ENCODE measurements around the gene KRT34. TPM values are rescaled to one million over a fixed set of nuclear protein-coding genes. Genes with fewer than 3 reads are reported as not detected.

The KRT34 gene
- total and polyA plus RNA-seq, 7 donors = not detected

DNA sequence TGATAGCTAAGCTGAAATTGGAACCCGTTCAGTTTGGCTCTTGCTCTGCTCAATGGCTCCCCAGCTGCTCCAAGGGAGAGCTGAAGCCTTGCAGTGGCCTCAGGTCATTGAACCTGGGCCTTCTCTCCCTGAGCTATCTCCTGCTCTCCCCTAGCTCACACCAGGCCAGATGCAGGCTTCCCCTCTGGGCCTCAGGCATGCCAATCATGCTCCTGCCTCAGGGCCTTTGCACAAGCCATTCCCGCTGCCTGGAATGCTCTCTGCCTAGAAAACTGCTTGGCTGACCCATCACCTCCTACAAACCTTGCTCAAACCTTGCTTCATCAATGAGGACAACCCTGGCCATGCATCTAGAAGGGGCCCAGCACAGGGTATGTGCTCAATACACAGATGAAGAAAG lies 49.9 kb downstream of the KRT34 start:
- DNase-seq = no peak
- Histone ChIP-seq H3K9me3 (no peaks in the 10 kb centered on the region), H3K36me3 (no peaks in the 10 kb centered on the region), H3K4me1 (no peaks in the 10 kb centered on the region), H3K27ac (no peak overlapping the region), H3K27me3 (no peaks in the 10 kb centered on the region), H3K4me3 (no peak overlapping the region)
- intact Hi-C loops (cut with DNase I) = no loop called here
- WGBS, 2 donors = 75 to 88% methylated on average over 2 of the region's 2 CpGs
- TF ChIP-seq EP300 (IDR thresholded peaks at IDR 0.05) (no peak), POLR2AphosphoS5 (IDR thresholded peaks at IDR 0.05) (no peak), POLR2A (IDR thresholded peaks at IDR 0.05) (no peak)
- TF ChIP-seq, protein P1, sequence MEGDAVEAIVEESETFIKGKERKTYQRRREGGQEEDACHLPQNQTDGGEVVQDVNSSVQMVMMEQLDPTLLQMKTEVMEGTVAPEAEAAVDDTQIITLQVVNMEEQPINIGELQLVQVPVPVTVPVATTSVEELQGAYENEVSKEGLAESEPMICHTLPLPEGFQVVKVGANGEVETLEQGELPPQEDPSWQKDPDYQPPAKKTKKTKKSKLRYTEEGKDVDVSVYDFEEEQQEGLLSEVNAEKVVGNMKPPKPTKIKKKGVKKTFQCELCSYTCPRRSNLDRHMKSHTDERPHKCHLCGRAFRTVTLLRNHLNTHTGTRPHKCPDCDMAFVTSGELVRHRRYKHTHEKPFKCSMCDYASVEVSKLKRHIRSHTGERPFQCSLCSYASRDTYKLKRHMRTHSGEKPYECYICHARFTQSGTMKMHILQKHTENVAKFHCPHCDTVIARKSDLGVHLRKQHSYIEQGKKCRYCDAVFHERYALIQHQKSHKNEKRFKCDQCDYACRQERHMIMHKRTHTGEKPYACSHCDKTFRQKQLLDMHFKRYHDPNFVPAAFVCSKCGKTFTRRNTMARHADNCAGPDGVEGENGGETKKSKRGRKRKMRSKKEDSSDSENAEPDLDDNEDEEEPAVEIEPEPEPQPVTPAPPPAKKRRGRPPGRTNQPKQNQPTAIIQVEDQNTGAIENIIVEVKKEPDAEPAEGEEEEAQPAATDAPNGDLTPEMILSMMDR (IDR thresholded peaks at IDR 0.05) = no peak

DNA sequence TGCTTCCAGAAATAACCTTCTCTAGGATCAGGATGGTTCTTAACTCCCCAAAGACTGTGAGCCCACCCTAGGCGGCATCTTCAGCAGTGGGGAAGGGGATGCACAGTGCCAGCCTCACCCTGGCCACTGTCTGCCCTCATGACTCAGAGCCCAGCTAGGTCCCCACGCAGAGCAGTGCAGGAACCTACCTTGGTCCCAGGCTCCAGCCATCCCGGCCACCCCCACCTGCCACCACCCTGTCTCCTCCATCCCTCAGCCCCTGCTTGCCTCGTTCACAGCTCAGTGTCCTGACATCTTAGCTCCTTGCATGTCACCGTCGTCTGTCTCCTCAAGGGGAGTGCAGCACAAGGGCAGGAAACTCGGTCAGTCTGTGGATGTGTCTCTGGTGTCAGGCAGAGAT lies 50.5 kb downstream of the KRT34 start:
- Histone ChIP-seq H3K9me3 (no peaks in the 10 kb centered on the region), H3K36me3 (no peaks in the 10 kb centered on the region), H3K27me3 (no peaks in the 10 kb centered on the region), H3K27ac (no peak overlapping the region), H3K4me3 (no peak overlapping the region), H3K4me1 (no peaks in the 10 kb centered on the region)
- DNase-seq = no peak
- TF ChIP-seq EP300 (IDR thresholded peaks at IDR 0.05) = no peak
- TF ChIP-seq, protein P1 (IDR thresholded peaks at IDR 0.05) = no peak
- TF ChIP-seq POLR2A (IDR thresholded peaks at IDR 0.05) = no peak
- TF ChIP-seq POLR2AphosphoS5 (IDR thresholded peaks at IDR 0.05) = no peak
- WGBS, 2 donors = 82 to 83% methylated on average over 7 of the region's 7 CpGs
- intact Hi-C loops (cut with DNase I) = no loop called here

DNA sequence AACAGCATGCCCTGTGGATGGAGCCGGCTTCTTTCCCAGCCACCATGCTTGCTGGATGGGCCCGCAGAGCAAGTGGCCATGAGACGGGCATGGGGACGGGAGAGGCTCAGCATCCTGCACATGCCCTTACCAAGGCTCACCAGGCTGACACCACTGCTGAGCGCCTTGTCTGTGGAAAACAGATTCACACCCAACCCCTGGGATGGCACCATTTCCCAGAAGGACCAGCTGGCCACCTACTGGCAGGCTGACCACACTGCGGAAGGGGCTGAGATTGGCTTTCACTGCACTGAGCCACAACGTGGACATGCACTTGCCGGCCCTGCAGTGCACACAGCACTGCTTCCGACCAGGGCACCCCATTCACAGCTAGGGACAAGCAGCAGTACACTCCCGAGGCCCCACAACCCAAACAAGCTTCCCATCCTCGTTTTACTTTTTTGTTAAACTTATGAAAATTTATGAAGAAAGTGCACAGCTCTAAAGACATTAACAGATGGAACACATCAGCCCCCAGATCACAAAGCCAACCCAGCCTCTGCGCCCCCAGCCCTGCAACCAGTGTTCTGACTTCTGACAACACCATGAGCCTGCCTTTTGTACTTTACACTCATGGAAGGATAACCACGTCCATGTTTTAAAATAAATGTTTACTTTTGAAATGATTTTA lies 52.7 kb downstream of the KRT34 start:
- 43 to 60% methylated on average over 13 of the region's 13 CpGs for WGBS, 2 donors

DNA sequence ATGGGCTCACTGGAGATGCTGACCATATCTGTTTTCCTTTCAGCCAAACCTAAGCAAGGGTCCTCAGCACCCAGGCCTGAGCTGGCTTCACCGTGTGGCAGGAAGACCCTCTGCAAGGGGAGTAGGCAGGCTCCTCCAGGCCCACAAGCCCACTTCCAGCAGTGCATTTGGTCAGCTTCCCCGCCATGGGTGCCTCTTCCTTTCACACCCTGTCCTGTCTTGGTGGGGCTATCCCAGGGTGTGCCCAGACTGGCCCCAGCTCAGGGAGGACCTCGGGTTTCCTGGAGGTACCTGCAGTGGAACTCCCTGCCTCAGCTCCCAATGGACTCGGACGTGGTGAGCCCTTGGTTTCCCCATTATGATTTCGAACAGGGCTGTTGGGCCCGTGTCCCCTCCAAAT lies 53.9 kb downstream of the KRT34 start:
- H3K27me3 ChIP-seq = no peaks in the 10 kb centered on the region
- no peaks in the 10 kb centered on the region for H3K36me3 ChIP-seq
- H3K27ac ChIP-seq = no peak overlapping the region
- H3K4me1 ChIP-seq = no peaks in the 10 kb centered on the region
- no peaks in the 10 kb centered on the region for H3K9me3 ChIP-seq
- no peak for DNase-seq
- intact Hi-C loops (cut with DNase I) = loop anchor here (5.0 kb wide), 1 partner anchor 421 kb away; no protein-coding TSS in a partner anchor
- TF ChIP-seq, protein P1 (IDR thresholded peaks at IDR 0.05) = no peak
- TF ChIP-seq POLR2A (IDR thresholded peaks at IDR 0.05) = no peak
- TF ChIP-seq POLR2AphosphoS5 (IDR thresholded peaks at IDR 0.05) = no peak
- no peak for TF ChIP-seq EP300 (IDR thresholded peaks at IDR 0.05)
- H3K4me3 ChIP-seq = no peak overlapping the region
- WGBS, 2 donors = 83 to 90% methylated on average over 7 of the region's 7 CpGs

More for the DNA sequence above, 52.7 kb downstream of the KRT34 start:
- Histone ChIP-seq H3K27me3 (no peaks in the 10 kb centered on the region), H3K4me3 (no peak overlapping the region), H3K9me3 (no peaks in the 10 kb centered on the region), H3K27ac (no peak overlapping the region), H3K4me1 (no peaks in the 10 kb centered on the region), H3K36me3 (no peaks in the 10 kb centered on the region)
- intact Hi-C loops (cut with DNase I) = loop anchor here (5.0 kb wide), 1 partner anchor 422 kb away; no protein-coding TSS in a partner anchor
- DNase-seq = no peak
- no peak for TF ChIP-seq EP300 (IDR thresholded peaks at IDR 0.05)
- TF ChIP-seq, protein P1 (IDR thresholded peaks at IDR 0.05) = peak in 1 of 4 experiments; percentile 34

Other genes with a start within 250 kb of the KRT34 start
Only the 30 nearest of the 32 such genes appear.
- gene KRTAP4-5, start 232.5 kb downstream of the KRT34 start, total RNA-seq = not detected
- gene KRTAP4-5, start 232.5 kb downstream of the KRT34 start, polyA plus RNA-seq = not detected
- gene KRTAP4-4, start 221.6 kb downstream of the KRT34 start, total RNA-seq = not detected
- not detected for gene KRTAP4-4, start 221.6 kb downstream of the KRT34 start, polyA plus RNA-seq
- gene KRTAP4-3, start 214.1 kb downstream of the KRT34 start, total RNA-seq = not detected
- not detected for gene KRTAP4-3, start 214.1 kb downstream of the KRT34 start, polyA plus RNA-seq
- not detected for gene KRTAP4-2, start 204.1 kb downstream of the KRT34 start, total RNA-seq
- not detected for gene KRTAP4-2, start 204.1 kb downstream of the KRT34 start, polyA plus RNA-seq
- not detected for gene KRTAP4-1, start 197.4 kb downstream of the KRT34 start, total RNA-seq
- 1 to 10 TPM in 1 of 3 donors, not detected in 2; 1.4 TPM for gene KRTAP4-1, start 197.4 kb downstream of the KRT34 start, polyA plus RNA-seq
- gene KRTAP9-1, start 192.4 kb downstream of the KRT34 start, total RNA-seq = not detected
- not detected for gene KRTAP9-1, start 192.4 kb downstream of the KRT34 start, polyA plus RNA-seq
- not detected for gene KRTAP9-2, start 155.7 kb downstream of the KRT34 start, total RNA-seq
- gene KRTAP9-2, start 155.7 kb downstream of the KRT34 start, polyA plus RNA-seq = not detected
- gene KRTAP9-3, start 149.9 kb downstream of the KRT34 start, total RNA-seq = not detected
- gene KRTAP9-3, start 149.9 kb downstream of the KRT34 start, polyA plus RNA-seq = not detected
- not detected for gene KRTAP9-8, start 144.3 kb downstream of the KRT34 start, total RNA-seq
- gene KRTAP9-8, start 144.3 kb downstream of the KRT34 start, polyA plus RNA-seq = not detected
- gene KRTAP9-4, start 132.6 kb downstream of the KRT34 start, total RNA-seq = not detected
- gene KRTAP9-4, start 132.6 kb downstream of the KRT34 start, polyA plus RNA-seq = not detected
- gene KRTAP9-9, start 126.9 kb downstream of the KRT34 start, total RNA-seq = not detected
- gene KRTAP9-9, start 126.9 kb downstream of the KRT34 start, polyA plus RNA-seq = not detected
- gene KRTAP9-6, start 116.9 kb downstream of the KRT34 start, total RNA-seq = not detected
- gene KRTAP9-6, start 116.9 kb downstream of the KRT34 start, polyA plus RNA-seq = not detected
- gene KRTAP9-7, start 106.6 kb downstream of the KRT34 start, total RNA-seq = not detected
- gene KRTAP9-7, start 106.6 kb downstream of the KRT34 start, polyA plus RNA-seq = not detected
- not detected for gene KRTAP29-1, start 79.5 kb downstream of the KRT34 start, total RNA-seq
- gene KRTAP29-1, start 79.5 kb downstream of the KRT34 start, polyA plus RNA-seq = not detected
- not detected for gene KRTAP16-1, start 73.0 kb downstream of the KRT34 start, total RNA-seq
- not detected for gene KRTAP16-1, start 73.0 kb downstream of the KRT34 start, polyA plus RNA-seq
- gene KRTAP17-1, start 66.6 kb downstream of the KRT34 start, total RNA-seq = not detected
- not detected for gene KRTAP17-1, start 66.6 kb downstream of the KRT34 start, polyA plus RNA-seq
- gene KRT33A, start 31.5 kb downstream of the KRT34 start, total RNA-seq = not detected
- not detected for gene KRT33A, start 31.5 kb downstream of the KRT34 start, polyA plus RNA-seq
- not detected for gene KRT33B, start 12.5 kb downstream of the KRT34 start, total RNA-seq
- not detected for gene KRT33B, start 12.5 kb downstream of the KRT34 start, polyA plus RNA-seq
- not detected for gene KRT31, start 15.3 kb upstream of the KRT34 start, total RNA-seq
- gene KRT31, start 15.3 kb upstream of the KRT34 start, polyA plus RNA-seq = not detected
- gene KRT37, start 42.3 kb upstream of the KRT34 start, total RNA-seq = not detected
- gene KRT37, start 42.3 kb upstream of the KRT34 start, polyA plus RNA-seq = not detected
- not detected for gene KRT38, start 58.7 kb upstream of the KRT34 start, total RNA-seq
- gene KRT38, start 58.7 kb upstream of the KRT34 start, polyA plus RNA-seq = not detected
- gene KRT32, start 85.1 kb upstream of the KRT34 start, total RNA-seq = not detected
- gene KRT32, start 85.1 kb upstream of the KRT34 start, polyA plus RNA-seq = not detected
- not detected for gene KRT35, start 98.8 kb upstream of the KRT34 start, total RNA-seq
- gene KRT35, start 98.8 kb upstream of the KRT34 start, polyA plus RNA-seq = not detected
- under 1 TPM in 1 of 4 donors, not detected in 3; 0.33 TPM for gene KRT36, start 107.6 kb upstream of the KRT34 start, total RNA-seq
- under 1 TPM in 1 of 3 donors, not detected in 2; 0.20 TPM for gene KRT36, start 107.6 kb upstream of the KRT34 start, polyA plus RNA-seq
- gene KRT13, start 123.3 kb upstream of the KRT34 start, total RNA-seq = under 1 TPM in 1 of 4 donors, not detected in 3; 0.55 TPM
- 10 to 100 TPM in 1 of 3 donors, 1 to 10 TPM in 1, under 1 TPM in 1; 0.46 to 54.1 (median 8.0) TPM for gene KRT13, start 123.3 kb upstream of the KRT34 start, polyA plus RNA-seq
- not detected for gene KRT15, start 136.6 kb upstream of the KRT34 start, total RNA-seq
- gene KRT15, start 136.6 kb upstream of the KRT34 start, polyA plus RNA-seq = 10 to 100 TPM in 1 of 3 donors, 1 to 10 TPM in 2; 5.4 to 10.3 (median 9.2) TPM
- gene KRT19, start 146.0 kb upstream of the KRT34 start, total RNA-seq = 1 to 10 TPM in 2 of 4 donors, under 1 TPM in 2; 0.49 to 2.5 (median 1.2) TPM
- gene KRT19, start 146.0 kb upstream of the KRT34 start, polyA plus RNA-seq = 1,000 to 10,000 TPM in 2 of 3 donors, 100 to 1,000 TPM in 1; 809 to 2,366 (median 1,184) TPM
- gene KRT9, start 189.8 kb upstream of the KRT34 start, total RNA-seq = not detected
- gene KRT9, start 189.8 kb upstream of the KRT34 start, polyA plus RNA-seq = not detected
- gene KRT14, start 204.6 kb upstream of the KRT34 start, total RNA-seq = not detected
- gene KRT14, start 204.6 kb upstream of the KRT34 start, polyA plus RNA-seq = 1 to 10 TPM in 2 of 3 donors, under 1 TPM in 1; 0.15 to 3.6 (median 1.4) TPM
- gene KRT16, start 230.5 kb upstream of the KRT34 start, total RNA-seq = under 1 TPM in 1 of 4 donors, not detected in 3; 0.83 TPM
- gene KRT16, start 230.5 kb upstream of the KRT34 start, polyA plus RNA-seq = under 1 TPM in 2 of 3 donors, not detected in 1; 0.09 to 0.60 TPM